ENCODE data around the gene ELP5.

GRCh38 chr17:7304179-7304578, 52.2 kb downstream of the ELP5 start:
- TF ChIP-seq CTCF (IDR thresholded peaks at IDR 0.05; ENCODE audit: extremely low read depth in 1 of 2, insufficient read depth in 1 of 2, low read depth in 1 of 2, low read length in 2 of 2) (no peak), EZH2 (IDR thresholded peaks at IDR 0.05; ENCODE audit: borderline replicate concordance, low read depth, low read length, severe bottlenecking) (no peak), MAX (IDR thresholded peaks at IDR 0.05; ENCODE audit: insufficient read depth, insufficient read length) (no peak), POLR2AphosphoS5 (IDR thresholded peaks at IDR 0.05; ENCODE audit: insufficient read depth, low read depth, low read length) (no peak), FOS (IDR thresholded peaks at IDR 0.05; ENCODE audit: borderline replicate concordance, insufficient read depth, low read length) (no peak), POLR2A (IDR thresholded peaks at IDR 0.05; ENCODE audit: low read depth, low read length) (no peak), MYC (IDR thresholded peaks at IDR 0.05; ENCODE audit: low read depth, low read length) (no peak), JUN (IDR thresholded peaks at IDR 0.05; ENCODE audit: borderline replicate concordance, insufficient read depth, insufficient read length, low read depth) (no peak)
